Measurements from ENCODE around the gene EIF4G3.

DNA sequence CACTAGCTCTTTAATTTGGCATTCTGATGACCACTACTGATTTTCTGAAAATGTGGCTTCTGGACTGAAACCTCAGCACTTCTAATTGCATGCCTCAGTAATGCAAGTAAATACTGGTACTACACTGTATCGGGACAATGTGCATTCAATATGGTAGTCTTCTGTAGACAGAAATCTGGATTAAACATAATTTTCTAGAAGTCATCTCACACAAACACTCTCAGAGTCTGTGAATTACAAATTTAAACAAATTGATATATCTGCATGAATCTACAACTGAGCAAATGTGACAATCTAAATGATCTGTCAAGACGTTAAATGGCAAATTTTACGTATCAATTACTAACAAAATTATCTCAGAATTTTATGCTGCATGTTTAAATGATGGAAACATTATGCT, 413.3 kb downstream of the EIF4G3 start:
- TF ChIP-seq CTCF (IDR thresholded peaks at IDR 0.05) (no peak), POLR2A (IDR thresholded peaks at IDR 0.05) (no peak)

Data from lower leg skin (tissue), 3 donors.